Activated effector memory CD4-positive, alpha-beta T cell treated with anti-CD3 and anti-CD28 coated beads, Interleukin-2, amount 50 U/mL, for 16 hours (primary cell): Measurements from ENCODE around the gene ZGRF1.
"Not testable (repeated sequence)": the region's sequence is repeated elsewhere in the genome, so short reads cannot be mapped to it uniquely, and the experiment has no call there.

Experiments
- DNase-seq: peaks from one replicate; pipeline ENCODE4 v3.0.0-alpha.2; 2020

The ZGRF1 gene

GRCh38 chr4:112633477-112634235 is 3.1 kb downstream of the ZGRF1 start:
- no peak for DNase-seq

GRCh38 chr4:112626228-112626627 is 10.5 kb downstream of the ZGRF1 start:
- DNase-seq = no peak

GRCh38 chr4:112616984-112617383 is 19.7 kb downstream of the ZGRF1 start:
- no peak for DNase-seq

GRCh38 chr4:112612814-112613213 is 23.9 kb downstream of the ZGRF1 start:
- DNase-seq = not testable (repeated sequence)

GRCh38 chr4:112604589-112604988 is 32.1 kb downstream of the ZGRF1 start:
- DNase-seq = no peak

- DNase-seq = no peak
These were observed 41.7 kb downstream of the ZGRF1 start for GRCh38 chr4:112594993-112595392.

- no peak for DNase-seq
These were observed 43.1 kb downstream of the ZGRF1 start for GRCh38 chr4:112593438-112594133.

- DNase-seq = no peak
These were observed 44.0 kb downstream of the ZGRF1 start for GRCh38 chr4:112592717-112593116.

- DNase-seq = no peak
These were observed 45.1 kb downstream of the ZGRF1 start for GRCh38 chr4:112591593-112591992.

GRCh38 chr4:112589206-112589605 is 47.5 kb downstream of the ZGRF1 start:
- no peak for DNase-seq

- no peak for DNase-seq
These were observed 50.6 kb downstream of the ZGRF1 start for GRCh38 chr4:112585977-112586736.

GRCh38 chr4:112567536-112567935 is 69.2 kb downstream of the ZGRF1 start:
- no peak for DNase-seq

- DNase-seq = no peak
These were observed 71.9 kb downstream of the ZGRF1 start for GRCh38 chr4:112564706-112565270.

- DNase-seq = no peak
These were observed 73.1 kb downstream of the ZGRF1 start for GRCh38 chr4:112563431-112564200.

GRCh38 chr4:112562254-112562879 is 74.3 kb downstream of the ZGRF1 start:
- no peak for DNase-seq

GRCh38 chr4:112560084-112560483 is 76.6 kb downstream of the ZGRF1 start:
- no peak for DNase-seq

- no peak for DNase-seq
These were observed 77.7 kb downstream of the ZGRF1 start for GRCh38 chr4:112559053-112559452.

- DNase-seq = no peak
These were observed 78.9 kb downstream of the ZGRF1 start for GRCh38 chr4:112557676-112558411.

GRCh38 chr4:112554271-112554670 is 82.4 kb downstream of the ZGRF1 start:
- not testable (repeated sequence) for DNase-seq

- no peak for DNase-seq
These were observed 84.0 kb downstream of the ZGRF1 start for GRCh38 chr4:112552668-112553067.

GRCh38 chr4:112550728-112551127 is 86.0 kb downstream of the ZGRF1 start:
- no peak for DNase-seq
